Panc1 (cell line): Measurements from ENCODE around the gene MGAT1. TPM values are rescaled to one million over a fixed set of nuclear protein-coding genes. Genes with fewer than 3 reads are reported as not detected.

ENCODE experiments used
- ATAC-seq: fragments of 200-7000 bp; cut with Tn5 transposase; 2 replicates; pipeline ENCODE4 v1.9.1; 2020; ENCODE audit warnings: mild to moderate bottlenecking, moderate library complexity
- BruUV-seq: library from RNA; stranded (reverse); fragments of 400-500 nt; replicated peaks from 2 replicates; lab custom pipeline; 2021; lab: Mats Ljungman, UMichigan
- CTCF ChIA-PET: fragments of 300-600 bp; sonication (Branson Sonifier 250); formaldehyde crosslinking; loops from one replicate; lab custom pipeline; 2022; ENCODE audit warnings: antibody characterized with exemption; lab: Charles Lee
- POLR2A ChIA-PET: fragments of 300-600 bp; sonication (Branson Sonifier 250); formaldehyde crosslinking; loops from one replicate; lab custom pipeline; 2022; ENCODE audit warnings: antibody characterized with exemption; lab: Charles Lee
- DNase-seq: peaks from one replicate; pipeline ENCODE4 v3.0.0-alpha.2; 2010; ENCODE audit warnings: low read depth, low spot score
- H3K27ac ChIP-seq: 2 replicates; pipeline ENCODE4 v1.5.1; 2011; ENCODE audit warnings: mild to moderate bottlenecking, low read length, inconsistent platforms
- H3K27me3 ChIP-seq: fragments of 200-500 bp; sonication (Bioruptor generic); 2 replicates; pipeline ENCODE4 v1.6.0; 2014; ENCODE audit warnings: low read length, inconsistent platforms; ENCODE audit not compliant: control insufficient read depth, insufficient read depth
- H3K36me3 ChIP-seq: fragments of 200-500 bp; sonication (Bioruptor generic); 2 replicates; pipeline ENCODE4 v1.5.1; 2014; ENCODE audit warnings: inconsistent platforms, mild to moderate bottlenecking, low read length, moderate library complexity; ENCODE audit not compliant: control insufficient read depth, insufficient read depth
- H3K4me1 ChIP-seq: 2 replicates; pipeline ENCODE4 v1.5.1; 2011; ENCODE audit warnings: inconsistent platforms, mild to moderate bottlenecking, low read length, moderate library complexity; ENCODE audit not compliant: control insufficient read depth, insufficient read depth
- H3K4me3 ChIP-seq, 2 experiments: 2 replicates each; pipeline ENCODE4 v1.5.1; 2011 to 2012; ENCODE audit warnings: low read depth in 2 of 2, low read length in 2 of 2, mild to moderate bottlenecking in 2 of 2, inconsistent platforms in 1 of 2, moderate library complexity in 1 of 2
- H3K9me3 ChIP-seq: fragments of 200-500 bp; sonication (Bioruptor generic); 2 replicates; pipeline ENCODE4 v1.5.1; 2014; ENCODE audit warnings: low read depth, mild to moderate bottlenecking, inconsistent platforms, low read length, moderate library complexity; ENCODE audit not compliant: control insufficient read depth, insufficient read depth
- POLR2AphosphoS5 ChIP-seq: IDR thresholded peaks from 2 replicates; pipeline ENCODE4 v1.6.1; 2012; ENCODE audit warnings: mild to moderate bottlenecking, low read depth, low read length, moderate library complexity
- SIN3A ChIP-seq: IDR thresholded peaks from 2 replicates; pipeline ENCODE4 v1.6.1; 2012; ENCODE audit warnings: low read depth, mild to moderate bottlenecking, low read length, moderate library complexity, borderline replicate concordance; ENCODE audit not compliant: insufficient read depth
- TCF7L2 ChIP-seq: IDR thresholded peaks from 2 replicates; pipeline ENCODE4 v1.6.1; 2011; ENCODE audit warnings: mild to moderate bottlenecking, low read depth, low read length, inconsistent platforms
- in situ Hi-C: cut with HindIII; loops from 2 replicates; pipeline ENCODE4 v1.10.0; 2016; ENCODE audit warnings: low sequenced_read_pairs, low pct_unique_long_range_greater_than_20kb
- intact Hi-C: fragments of 100-400 bp; cut with micrococcal nuclease; formaldehyde crosslinking; loops from one replicate; pipeline ENCODE4 v1.10.0; 2022; ENCODE audit not compliant: unreplicated experiment
- total RNA-seq: library from RNA; stranded (reverse); gene quantifications from one replicate; pipeline ENCODE4 v1.2.1, GENCODE V29; 2021; ENCODE audit not compliant: unreplicated experiment
- TF ChIP-seq, protein P1 (sequence below), 2 experiments: IDR thresholded peaks; 2 replicates each; pipeline ENCODE4 v1.6.1; 2011 to 2012; ENCODE audit warnings: low read depth in 2 of 2, control low read depth in 1 of 2, low read length in 1 of 2, mild to moderate bottlenecking in 1 of 2, moderate library complexity in 1 of 2; ENCODE audit not compliant: insufficient read depth in 1 of 2
- TF ChIP-seq, protein P2 (sequence below): fragments of 450-650 bp; IDR thresholded peaks from 2 replicates; pipeline ENCODE4 v1.5.1; 2017; ENCODE audit warnings: mild to moderate bottlenecking

The MGAT1 gene
- total RNA-seq, 1 experiment from 2014 or later, result 113 TPM

DNA sequence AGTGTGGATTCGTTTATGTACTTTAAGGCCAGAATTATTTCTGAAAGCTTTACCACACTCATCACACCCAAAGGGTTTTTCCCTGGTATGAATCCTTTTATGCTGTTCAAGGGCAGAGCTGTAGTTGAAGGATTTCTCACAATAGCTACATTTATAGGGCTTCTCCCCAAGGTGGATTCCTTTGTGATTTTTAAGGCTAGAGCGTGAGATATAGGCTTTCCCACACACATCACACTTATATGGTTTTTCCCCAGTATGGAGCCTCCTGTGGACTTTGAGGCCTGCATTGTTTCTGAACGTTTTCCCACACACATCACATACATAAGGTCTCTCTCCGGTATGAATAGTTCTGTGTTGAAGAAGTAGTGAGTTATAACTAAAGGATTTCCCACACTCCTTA lies 47.2 kb upstream of the MGAT1 start:
- no peak for ATAC-seq
- intact Hi-C loops (no loop called here), in situ Hi-C loops (no loop called here)
- H3K36me3 ChIP-seq, result peaks cover 5% of the 10 kb centered on the region; the same call in 1 of the 2 replicates
- no peak overlapping the region for H3K4me3 ChIP-seq
- H3K9me3 ChIP-seq, result peaks cover 84% of the 10 kb centered on the region
- TF ChIP-seq, protein P1, sequence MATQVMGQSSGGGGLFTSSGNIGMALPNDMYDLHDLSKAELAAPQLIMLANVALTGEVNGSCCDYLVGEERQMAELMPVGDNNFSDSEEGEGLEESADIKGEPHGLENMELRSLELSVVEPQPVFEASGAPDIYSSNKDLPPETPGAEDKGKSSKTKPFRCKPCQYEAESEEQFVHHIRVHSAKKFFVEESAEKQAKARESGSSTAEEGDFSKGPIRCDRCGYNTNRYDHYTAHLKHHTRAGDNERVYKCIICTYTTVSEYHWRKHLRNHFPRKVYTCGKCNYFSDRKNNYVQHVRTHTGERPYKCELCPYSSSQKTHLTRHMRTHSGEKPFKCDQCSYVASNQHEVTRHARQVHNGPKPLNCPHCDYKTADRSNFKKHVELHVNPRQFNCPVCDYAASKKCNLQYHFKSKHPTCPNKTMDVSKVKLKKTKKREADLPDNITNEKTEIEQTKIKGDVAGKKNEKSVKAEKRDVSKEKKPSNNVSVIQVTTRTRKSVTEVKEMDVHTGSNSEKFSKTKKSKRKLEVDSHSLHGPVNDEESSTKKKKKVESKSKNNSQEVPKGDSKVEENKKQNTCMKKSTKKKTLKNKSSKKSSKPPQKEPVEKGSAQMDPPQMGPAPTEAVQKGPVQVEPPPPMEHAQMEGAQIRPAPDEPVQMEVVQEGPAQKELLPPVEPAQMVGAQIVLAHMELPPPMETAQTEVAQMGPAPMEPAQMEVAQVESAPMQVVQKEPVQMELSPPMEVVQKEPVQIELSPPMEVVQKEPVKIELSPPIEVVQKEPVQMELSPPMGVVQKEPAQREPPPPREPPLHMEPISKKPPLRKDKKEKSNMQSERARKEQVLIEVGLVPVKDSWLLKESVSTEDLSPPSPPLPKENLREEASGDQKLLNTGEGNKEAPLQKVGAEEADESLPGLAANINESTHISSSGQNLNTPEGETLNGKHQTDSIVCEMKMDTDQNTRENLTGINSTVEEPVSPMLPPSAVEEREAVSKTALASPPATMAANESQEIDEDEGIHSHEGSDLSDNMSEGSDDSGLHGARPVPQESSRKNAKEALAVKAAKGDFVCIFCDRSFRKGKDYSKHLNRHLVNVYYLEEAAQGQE (IDR thresholded peaks at IDR 0.05; ENCODE audit: insufficient read depth in 1 of 2, low read depth in 2 of 2, low read length in 1 of 2), result no peak
- TF ChIP-seq SIN3A, result no peak
- TF ChIP-seq POLR2AphosphoS5, result no peak
- TF ChIP-seq, protein P2, sequence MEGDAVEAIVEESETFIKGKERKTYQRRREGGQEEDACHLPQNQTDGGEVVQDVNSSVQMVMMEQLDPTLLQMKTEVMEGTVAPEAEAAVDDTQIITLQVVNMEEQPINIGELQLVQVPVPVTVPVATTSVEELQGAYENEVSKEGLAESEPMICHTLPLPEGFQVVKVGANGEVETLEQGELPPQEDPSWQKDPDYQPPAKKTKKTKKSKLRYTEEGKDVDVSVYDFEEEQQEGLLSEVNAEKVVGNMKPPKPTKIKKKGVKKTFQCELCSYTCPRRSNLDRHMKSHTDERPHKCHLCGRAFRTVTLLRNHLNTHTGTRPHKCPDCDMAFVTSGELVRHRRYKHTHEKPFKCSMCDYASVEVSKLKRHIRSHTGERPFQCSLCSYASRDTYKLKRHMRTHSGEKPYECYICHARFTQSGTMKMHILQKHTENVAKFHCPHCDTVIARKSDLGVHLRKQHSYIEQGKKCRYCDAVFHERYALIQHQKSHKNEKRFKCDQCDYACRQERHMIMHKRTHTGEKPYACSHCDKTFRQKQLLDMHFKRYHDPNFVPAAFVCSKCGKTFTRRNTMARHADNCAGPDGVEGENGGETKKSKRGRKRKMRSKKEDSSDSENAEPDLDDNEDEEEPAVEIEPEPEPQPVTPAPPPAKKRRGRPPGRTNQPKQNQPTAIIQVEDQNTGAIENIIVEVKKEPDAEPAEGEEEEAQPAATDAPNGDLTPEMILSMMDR, result no peak
- no peak for TF ChIP-seq TCF7L2
- DNase-seq, result no peak
- BruUV-seq, result no TSS peak
- no peaks in the 10 kb centered on the region for H3K4me1 ChIP-seq
- POLR2A ChIA-PET, result interaction anchor here (0.6 kb wide), 1 partner anchor 358 kb away, joined by 10 read pairs; no protein-coding TSS in a partner anchor
- no peak overlapping the region for H3K27ac ChIP-seq
- CTCF ChIA-PET, result no interaction called here
- H3K27me3 ChIP-seq, result no peaks in the 10 kb centered on the region

DNA sequence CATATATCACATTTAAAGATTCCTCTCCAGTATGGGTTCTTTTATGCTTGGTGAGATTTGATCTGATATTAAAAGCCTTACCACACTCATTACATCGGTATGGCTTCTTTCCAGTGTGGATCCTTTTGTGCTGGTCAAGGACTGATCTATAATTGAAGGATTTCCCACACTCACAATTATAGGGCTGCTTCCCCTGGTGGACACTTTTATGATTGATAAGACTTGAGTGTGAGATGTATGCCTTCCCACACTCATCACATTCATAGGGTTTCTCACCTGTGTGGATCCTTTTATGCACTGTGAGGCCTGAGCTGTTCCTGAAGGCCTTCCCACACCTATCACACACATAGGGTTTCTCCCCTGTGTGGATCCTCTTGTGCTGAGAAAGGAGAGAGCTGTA lies 46.3 kb upstream of the MGAT1 start:
- POLR2A ChIA-PET, result no interaction called here
- in situ Hi-C loops, result no loop called here
- intact Hi-C loops, result no loop called here
- TF ChIP-seq POLR2AphosphoS5, result no peak
- no peak for TF ChIP-seq SIN3A
- TF ChIP-seq, protein P1 (IDR thresholded peaks at IDR 0.05; ENCODE audit: insufficient read depth in 1 of 2, low read depth in 2 of 2, low read length in 1 of 2), result no peak
- TF ChIP-seq TCF7L2, result no peak
- TF ChIP-seq, protein P2, result no peak
- BruUV-seq, result no TSS peak
- DNase-seq, result no peak
- Histone ChIP-seq H3K4me3 (no peak overlapping the region), H3K36me3 (peaks cover 5% of the 10 kb centered on the region; the same call in 1 of the 2 replicates), H3K27me3 (no peaks in the 10 kb centered on the region), H3K27ac (no peak overlapping the region), H3K4me1 (no peaks in the 10 kb centered on the region), H3K9me3 (peaks cover 74% of the 10 kb centered on the region)
- ATAC-seq, result no peak
- CTCF ChIA-PET, result no interaction called here
